ENCODE data around the gene MAPK8IP1. TPM values are rescaled to one million over a fixed set of nuclear protein-coding genes. Genes with fewer than 3 reads are reported as not detected.

MAPK8IP1 gene
- total and polyA plus RNA-seq, 4 donors, result 0.78 to 2.7 (median 1.4) TPM

GRCh38 chr11:45900916-45901617, 15.6 kb downstream of the MAPK8IP1 start (continued):
- TF ChIP-seq ZBTB33 (IDR thresholded peaks at IDR 0.05) (no peak), MAX (IDR thresholded peaks at IDR 0.05) (no peak), RXRA (IDR thresholded peaks at IDR 0.05) (no peak), HNF4A (conservative IDR thresholded peaks at IDR 0.05) (no peak), NR2F2 (IDR thresholded peaks at IDR 0.05) (no peak)

- peaks cover 0 to 3% (median 0%) of the 10 kb centered on the region in 4 donors for H3K36me3 ChIP-seq (ENCODE audit: control insufficient read depth in 4 of 4, insufficient read depth in 3 of 4, low read depth in 1 of 4, low read length in 3 of 4)
- TF ChIP-seq REST (IDR thresholded peaks at IDR 0.05) (no peak), RXRA (IDR thresholded peaks at IDR 0.05) (no peak), GABPA (IDR thresholded peaks at IDR 0.05 in 1 of 2, conservative IDR thresholded peaks at IDR 0.05 in 1 of 2) (no peak), HNF4G (IDR thresholded peaks at IDR 0.05) (no peak), YY1 (IDR thresholded peaks at IDR 0.05) (no peak), EGR1 (IDR thresholded peaks at IDR 0.05; ENCODE audit: low read depth in 2 of 2) (no peak), HNF4A (conservative IDR thresholded peaks at IDR 0.05) (no peak), SP1 (IDR thresholded peaks at IDR 0.05) (no peak), CTCF (IDR thresholded peaks at IDR 0.05; ENCODE audit: low read depth, low read length, missing input control) (no peak), FOXA2 (IDR thresholded peaks at IDR 0.05) (no peak), RAD21 (IDR thresholded peaks at IDR 0.05) (no peak)
- peaks cover 5 to 18% (median 11%) of the 10 kb centered on the region in 4 donors for H3K4me1 ChIP-seq (ENCODE audit: control insufficient read depth in 4 of 4, insufficient read depth in 4 of 4, low read length in 3 of 4)
- H3K4me3 ChIP-seq (ENCODE audit: low read depth in 1 of 3, low read length in 3 of 3), result no peak overlapping the region
- 90% methylated on average over 6 of the region's 6 CpGs for WGBS
- no peak overlapping the region for H3K9ac ChIP-seq (ENCODE audit: low read depth in 1 of 2, low read length in 2 of 2)
- H3K9me3 ChIP-seq (ENCODE audit: control insufficient read depth in 4 of 4, low read length in 3 of 4), result no peaks in the 10 kb centered on the region
- no peak for DNase-seq (ENCODE audit: low spot score)
- no peaks in the 10 kb centered on the region for H3K27me3 ChIP-seq (ENCODE audit: control insufficient read depth in 4 of 4, insufficient read depth in 4 of 4, low read length in 3 of 4)
- H3K27ac ChIP-seq (ENCODE audit: low read depth in 1 of 2, low read length in 2 of 2), result no peak overlapping the region
Observed at GRCh38 chr11:45901626-45902025, 16.2 kb downstream of the MAPK8IP1 start.
